ENCODE measurements around the gene NRXN3. TPM values are rescaled to one million over a fixed set of nuclear protein-coding genes. Genes with fewer than 3 reads are reported as not detected.

NRXN3 gene
- total RNA-seq, 1 experiment from 2014 or later = not detected

DNA sequence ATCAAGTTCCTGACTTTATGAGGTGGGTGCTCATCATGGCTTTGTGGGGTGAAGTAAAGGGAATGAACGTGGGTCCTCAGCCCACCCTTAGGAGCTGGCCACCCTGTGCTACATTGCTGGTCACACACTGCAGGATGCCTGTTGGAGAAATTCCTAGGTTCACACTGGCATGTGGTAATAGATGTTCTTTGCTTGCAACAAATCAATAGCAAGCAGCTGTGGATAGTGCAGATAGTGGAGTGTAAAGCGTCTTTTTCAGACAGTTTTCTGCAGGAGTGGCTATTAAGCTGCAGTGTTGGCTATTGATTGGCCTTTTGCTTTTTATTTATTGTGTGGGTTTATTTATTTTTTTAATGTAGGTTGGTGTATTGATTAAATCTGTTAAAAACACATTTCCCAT lies 822.7 kb downstream of the NRXN3 start:
- no TSS peak for BruUV-seq (replicated peaks)
- POLR2A ChIA-PET = no interaction called here
- in situ Hi-C loops (cut with HindIII; ENCODE audit: low pct_unique_long_range_greater_than_20kb, low sequenced_read_pairs) (no loop called here), intact Hi-C loops (cut with micrococcal nuclease; ENCODE audit: unreplicated experiment) (no loop called here)
- TF ChIP-seq POLR2AphosphoS5 (IDR thresholded peaks at IDR 0.05; ENCODE audit: low read depth, low read length) (no peak), REST (IDR thresholded peaks at IDR 0.05; ENCODE audit: insufficient read depth in 1 of 2, low read depth in 2 of 2, low read length in 1 of 2) (no peak)
- ATAC-seq (no peak), DNase-seq (ENCODE audit: low read depth, low spot score) (no peak)
- CTCF ChIA-PET = no interaction called here
- Histone ChIP-seq H3K27me3 (ENCODE audit: control insufficient read depth, insufficient read depth, low read length) (no peaks in the 10 kb centered on the region), H3K27ac (ENCODE audit: low read length) (no peak overlapping the region), H3K4me3 (ENCODE audit: low read depth in 2 of 2, low read length in 2 of 2) (no peak overlapping the region), H3K9me3 (ENCODE audit: control insufficient read depth, insufficient read depth, low read depth, low read length) (no peaks in the 10 kb centered on the region), H3K4me1 (ENCODE audit: control insufficient read depth, insufficient read depth, low read length) (no peaks in the 10 kb centered on the region), H3K36me3 (ENCODE audit: control insufficient read depth, insufficient read depth, low read length) (no peaks in the 10 kb centered on the region)

DNA sequence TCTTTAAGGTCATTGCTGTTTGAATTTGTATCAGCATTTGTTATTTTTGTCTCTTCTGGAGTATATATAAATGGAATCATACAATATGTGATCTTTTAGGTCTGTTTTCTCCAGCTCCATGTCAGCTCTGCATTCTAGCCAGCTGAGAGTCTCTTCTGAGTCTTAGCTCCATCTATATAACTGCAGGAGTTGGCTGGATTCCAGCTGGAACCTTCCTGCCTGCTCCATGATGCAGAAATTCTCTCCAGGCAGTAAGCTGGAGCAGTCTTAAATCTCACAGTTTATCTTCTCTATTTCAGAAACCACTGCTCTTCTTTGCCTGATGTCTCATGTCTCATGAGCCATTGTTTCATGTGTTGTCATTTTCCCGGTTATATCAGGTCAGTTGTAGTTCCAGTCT lies 827.6 kb downstream of the NRXN3 start:
- POLR2A ChIA-PET = no interaction called here
- H3K36me3 ChIP-seq (ENCODE audit: control insufficient read depth, insufficient read depth, low read length) = no peaks in the 10 kb centered on the region
- in situ Hi-C loops (cut with HindIII; ENCODE audit: low pct_unique_long_range_greater_than_20kb, low sequenced_read_pairs) = no loop called here
- no peaks in the 10 kb centered on the region for H3K27me3 ChIP-seq (ENCODE audit: control insufficient read depth, insufficient read depth, low read length)
- H3K4me1 ChIP-seq (ENCODE audit: control insufficient read depth, insufficient read depth, low read length) = no peaks in the 10 kb centered on the region
- CTCF ChIA-PET = no interaction called here
- DNase-seq (ENCODE audit: low read depth, low spot score) = no peak
- intact Hi-C loops (cut with micrococcal nuclease; ENCODE audit: unreplicated experiment) = no loop called here
- H3K9me3 ChIP-seq (ENCODE audit: control insufficient read depth, insufficient read depth, low read depth, low read length) = no peaks in the 10 kb centered on the region
- BruUV-seq (replicated peaks) = no TSS peak
- no peak overlapping the region for H3K27ac ChIP-seq (ENCODE audit: low read length)
- no peak for ATAC-seq
- no peak for TF ChIP-seq SIN3A (IDR thresholded peaks at IDR 0.05; ENCODE audit: borderline replicate concordance, insufficient read depth, low read depth, low read length)
- TF ChIP-seq, protein P1, sequence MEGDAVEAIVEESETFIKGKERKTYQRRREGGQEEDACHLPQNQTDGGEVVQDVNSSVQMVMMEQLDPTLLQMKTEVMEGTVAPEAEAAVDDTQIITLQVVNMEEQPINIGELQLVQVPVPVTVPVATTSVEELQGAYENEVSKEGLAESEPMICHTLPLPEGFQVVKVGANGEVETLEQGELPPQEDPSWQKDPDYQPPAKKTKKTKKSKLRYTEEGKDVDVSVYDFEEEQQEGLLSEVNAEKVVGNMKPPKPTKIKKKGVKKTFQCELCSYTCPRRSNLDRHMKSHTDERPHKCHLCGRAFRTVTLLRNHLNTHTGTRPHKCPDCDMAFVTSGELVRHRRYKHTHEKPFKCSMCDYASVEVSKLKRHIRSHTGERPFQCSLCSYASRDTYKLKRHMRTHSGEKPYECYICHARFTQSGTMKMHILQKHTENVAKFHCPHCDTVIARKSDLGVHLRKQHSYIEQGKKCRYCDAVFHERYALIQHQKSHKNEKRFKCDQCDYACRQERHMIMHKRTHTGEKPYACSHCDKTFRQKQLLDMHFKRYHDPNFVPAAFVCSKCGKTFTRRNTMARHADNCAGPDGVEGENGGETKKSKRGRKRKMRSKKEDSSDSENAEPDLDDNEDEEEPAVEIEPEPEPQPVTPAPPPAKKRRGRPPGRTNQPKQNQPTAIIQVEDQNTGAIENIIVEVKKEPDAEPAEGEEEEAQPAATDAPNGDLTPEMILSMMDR (IDR thresholded peaks at IDR 0.05) = no peak
- TF ChIP-seq TCF7L2 (IDR thresholded peaks at IDR 0.05; ENCODE audit: low read depth, low read length) = no peak
- TF ChIP-seq REST (IDR thresholded peaks at IDR 0.05; ENCODE audit: insufficient read depth in 1 of 2, low read depth in 2 of 2, low read length in 1 of 2) = no peak
- TF ChIP-seq POLR2AphosphoS5 (IDR thresholded peaks at IDR 0.05; ENCODE audit: low read depth, low read length) = no peak
- no peak overlapping the region for H3K4me3 ChIP-seq (ENCODE audit: low read depth in 2 of 2, low read length in 2 of 2)

Data from Panc1 (cell line).